ENCODE data around the gene KRT73.
"Not testable (repeated sequence)": the region's sequence is repeated elsewhere in the genome, so short reads cannot be mapped to it uniquely, and the experiment has no call there.

KRT73 gene

DNA sequence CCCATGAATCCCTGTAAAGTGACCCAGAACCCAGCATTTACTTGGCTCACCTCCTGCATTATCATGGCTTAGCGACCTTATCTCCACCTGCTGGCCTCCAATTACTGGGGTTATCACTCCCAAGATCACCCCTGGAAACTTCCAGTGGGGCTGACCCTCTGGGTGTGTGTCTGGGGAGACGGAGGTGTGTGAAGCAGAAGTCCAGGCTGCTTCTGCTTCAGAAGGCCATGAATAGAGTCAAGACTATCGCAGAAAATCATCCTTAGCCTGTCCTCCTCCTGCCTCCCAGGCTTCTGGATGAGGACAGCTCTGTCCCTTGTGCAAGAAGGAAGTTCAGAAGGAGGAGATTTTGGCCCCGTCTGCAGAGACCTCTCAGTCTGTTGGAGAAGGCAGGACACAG is 16.7 kb downstream of the KRT73 start:
- no peak for TF ChIP-seq CTCF (IDR thresholded peaks at IDR 0.05; ENCODE audit: control extremely low read depth, extremely low read depth, low read depth, missing control alignments)
- ChIA-PET CTCF (no interaction called here), POLR2A (no interaction called here)
- no peak for DNase-seq (ENCODE audit: extremely low spot score)

DNA sequence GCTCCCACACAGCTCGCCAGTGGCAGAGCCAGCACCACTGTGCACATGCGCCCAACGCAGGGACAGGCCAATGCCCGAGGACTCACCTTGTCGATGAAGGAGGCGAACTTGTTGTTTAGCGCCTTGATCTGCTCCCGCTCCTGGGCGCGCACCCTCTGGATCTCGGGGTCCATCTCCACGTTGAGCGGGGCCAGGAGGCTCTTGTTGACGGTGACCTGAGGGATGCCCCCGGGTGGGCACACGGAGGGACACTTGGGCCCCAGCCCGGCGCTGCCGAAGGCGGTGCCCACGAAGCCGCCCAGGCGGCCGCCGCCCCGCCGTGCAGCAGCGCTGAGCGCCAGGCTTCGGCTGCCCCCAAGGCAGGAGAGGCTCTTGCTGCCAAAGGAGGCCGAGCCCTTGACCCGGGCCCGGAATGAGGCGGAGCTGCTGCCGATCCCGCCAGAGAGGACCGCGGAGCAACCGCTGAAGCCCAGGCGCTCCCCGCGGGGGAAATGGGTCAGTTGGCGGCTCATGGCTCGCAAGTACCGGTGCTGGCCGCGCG is 17.3 kb downstream of the KRT73 start, which contains the start of gene KRT72:
Gene KRT72, minus strand, starts transcription at position 523 of the 541 bp plus-strand sequence. Its CDS starts 11 bp downstream, at position 512.
- no peak for TF ChIP-seq CTCF (IDR thresholded peaks at IDR 0.05; ENCODE audit: control extremely low read depth, extremely low read depth, low read depth, missing control alignments)
- CTCF ChIA-PET: no interaction called here
- DNase-seq (ENCODE audit: extremely low spot score): no peak
- POLR2A ChIA-PET: no interaction called here

- ChIA-PET CTCF (interaction anchor here (1.1 to 1.9 kb wide), 2 partner anchors 8 to 16 kb away, joined by 3 to 4 read pairs; no protein-coding TSS in a partner anchor), POLR2A (no interaction called here)
- DNase-seq (ENCODE audit: extremely low spot score): no peak
- no peak for TF ChIP-seq CTCF (IDR thresholded peaks at IDR 0.05; ENCODE audit: control extremely low read depth, extremely low read depth, low read depth, missing control alignments)
Observed at GRCh38 chr12:52600475-52600874, 17.9 kb downstream of the KRT73 start.

DNA sequence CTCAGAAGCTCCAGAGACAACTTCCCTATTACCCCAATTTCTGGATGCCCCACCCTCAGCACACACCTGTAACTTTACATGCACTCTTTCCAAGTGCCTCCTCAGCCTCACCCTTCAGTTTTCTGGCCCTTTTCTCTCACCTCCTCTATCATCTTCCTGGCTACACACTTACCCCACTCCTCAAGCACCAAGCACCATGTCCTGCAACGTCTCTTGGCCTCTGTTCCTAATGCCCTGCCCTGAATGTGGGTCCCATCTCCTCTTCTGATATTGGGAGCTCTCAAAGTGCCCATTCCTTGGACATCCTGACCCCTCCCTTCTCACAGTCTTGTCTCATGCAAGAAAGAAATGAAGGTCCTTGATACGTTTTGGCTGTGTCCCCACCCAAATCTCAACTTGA is 18.3 kb downstream of the KRT73 start:
- TF ChIP-seq CTCF (IDR thresholded peaks at IDR 0.05; ENCODE audit: control extremely low read depth, extremely low read depth, low read depth, missing control alignments): no peak
- CTCF ChIA-PET: interaction anchor here (1.1 to 1.9 kb wide), 2 partner anchors 8 to 16 kb away, joined by 3 to 4 read pairs; no protein-coding TSS in a partner anchor
- no peak for DNase-seq (ENCODE audit: extremely low spot score)
- POLR2A ChIA-PET: no interaction called here

DNA sequence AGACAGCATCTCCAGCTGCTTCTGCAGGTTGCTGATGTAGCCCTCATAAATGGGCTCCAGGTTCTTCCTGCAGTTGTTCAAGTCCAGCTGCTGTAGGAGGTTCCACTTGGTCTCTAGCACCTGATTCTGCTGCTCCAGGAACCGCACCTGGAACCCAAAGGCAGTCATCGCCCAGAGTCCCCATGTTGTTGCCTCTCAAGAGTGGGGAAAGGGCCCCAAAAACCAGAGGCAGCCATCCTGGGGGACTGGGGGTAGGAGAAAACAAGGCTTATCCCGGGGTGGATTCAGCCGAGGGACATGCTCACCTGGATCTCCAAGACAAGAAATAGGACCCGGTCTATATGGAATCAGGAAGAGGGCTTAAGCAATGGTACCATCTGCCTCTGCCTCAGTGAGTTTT is 19.4 kb downstream of the KRT73 start:
- no peak for TF ChIP-seq CTCF (IDR thresholded peaks at IDR 0.05; ENCODE audit: control extremely low read depth, extremely low read depth, low read depth, missing control alignments)
- no peak for DNase-seq (ENCODE audit: extremely low spot score)
- POLR2A ChIA-PET: no interaction called here
- CTCF ChIA-PET: interaction anchor here (1.9 kb wide), 1 partner anchor 15 kb away, joined by 4 read pairs; no protein-coding TSS in a partner anchor

DNA sequence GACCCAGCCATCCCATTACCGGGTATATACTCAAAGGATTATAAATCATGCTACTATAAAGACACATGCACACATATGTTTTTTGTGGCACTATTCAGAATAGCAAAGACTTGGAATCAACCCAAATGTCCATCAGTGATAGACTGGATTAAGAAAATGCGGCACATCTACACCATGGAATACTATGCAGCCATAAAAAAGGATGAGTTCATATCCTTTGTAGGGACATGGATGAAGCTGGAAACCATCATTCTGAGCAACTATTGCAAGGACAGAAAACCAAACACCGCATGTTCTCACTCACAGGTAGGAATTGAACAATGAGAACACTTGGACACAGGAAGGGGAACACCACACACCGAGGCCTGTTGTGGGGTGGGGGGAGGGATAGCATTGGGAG is 24.1 kb downstream of the KRT73 start:
- DNase-seq (ENCODE audit: extremely low spot score); POLR2A ChIA-PET: not testable (repeated sequence)
- CTCF ChIA-PET: interaction anchor here (2.0 kb wide), 1 partner anchor 286 kb away, joined by 5 read pairs; no protein-coding TSS in a partner anchor

DNA sequence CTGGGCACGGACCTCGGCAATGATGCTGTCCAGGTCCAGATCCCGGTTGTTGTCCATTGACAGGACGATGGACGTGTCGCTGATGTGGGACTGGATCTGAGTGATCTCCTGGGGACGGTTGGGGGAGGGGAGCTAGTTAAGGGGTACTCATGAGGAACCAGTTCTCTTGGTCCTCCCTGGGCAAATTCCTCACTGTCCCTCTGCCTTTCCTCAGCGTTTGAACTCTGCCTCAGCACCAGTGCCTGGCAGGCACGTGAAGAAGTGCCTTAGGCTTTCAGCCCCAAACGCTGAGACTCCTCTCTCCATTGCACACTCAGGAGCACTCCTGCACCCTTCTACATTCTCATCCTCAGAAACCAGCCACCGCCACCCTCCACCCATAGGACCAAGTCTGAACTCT is 26.8 kb downstream of the KRT73 start:
- DNase-seq (ENCODE audit: extremely low spot score): no peak
- ChIA-PET POLR2A (no interaction called here), CTCF (interaction anchor here (1.3 kb wide), 1 partner anchor 9 kb away, joined by 4 read pairs; no protein-coding TSS in a partner anchor)
- no peak for TF ChIP-seq CTCF (IDR thresholded peaks at IDR 0.05; ENCODE audit: control extremely low read depth, extremely low read depth, low read depth, missing control alignments)

Measured in GM10248 (cell line).